HUDEP-2 (cell line): Measurements from ENCODE around the gene NME4.
A peak's percentile ranks its signal among the peaks of the same experiment; 100 is the strongest.

Source experiments
- DNase-seq, 76 experiments: peaks; one replicate each; lab custom pipeline; 2025; ENCODE audit not compliant: unreplicated experiment in 76 of 76; lab: John Stamatoyannopoulos, UW

The NME4 gene

DNA sequence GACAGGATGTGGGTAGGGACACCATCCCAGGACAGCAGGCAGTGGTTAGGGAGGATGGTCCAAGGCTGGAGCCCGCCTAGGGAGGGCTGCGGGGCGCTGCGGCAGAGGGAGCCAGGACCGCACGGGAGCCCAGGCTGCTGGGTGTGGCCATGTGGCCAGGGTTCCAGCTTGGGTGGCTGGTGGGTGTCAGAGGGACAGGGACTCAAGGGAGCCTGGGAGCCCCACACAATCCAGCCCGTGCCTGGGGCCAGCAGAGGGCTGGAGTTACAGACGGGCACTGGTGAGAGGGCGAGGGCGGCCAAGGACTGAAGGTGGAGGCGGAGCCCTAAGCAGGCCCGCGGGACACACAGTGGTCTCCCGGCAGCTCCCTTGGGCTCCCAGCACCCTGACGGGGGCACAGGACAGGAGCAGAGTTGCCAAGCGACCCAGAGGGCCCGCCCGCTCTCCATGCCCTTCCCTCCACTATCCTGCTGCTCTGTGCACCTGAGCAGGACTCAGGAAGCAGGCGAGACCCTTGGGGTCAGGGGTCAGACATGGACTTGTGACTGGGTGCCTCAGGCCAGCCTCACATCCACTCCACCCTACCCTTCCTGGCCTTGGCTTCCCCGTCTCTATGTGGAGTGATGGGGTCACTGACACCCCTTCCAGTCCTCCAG, 33.8 kb upstream of the NME4 start:
- DNase-seq: no peak

DNA sequence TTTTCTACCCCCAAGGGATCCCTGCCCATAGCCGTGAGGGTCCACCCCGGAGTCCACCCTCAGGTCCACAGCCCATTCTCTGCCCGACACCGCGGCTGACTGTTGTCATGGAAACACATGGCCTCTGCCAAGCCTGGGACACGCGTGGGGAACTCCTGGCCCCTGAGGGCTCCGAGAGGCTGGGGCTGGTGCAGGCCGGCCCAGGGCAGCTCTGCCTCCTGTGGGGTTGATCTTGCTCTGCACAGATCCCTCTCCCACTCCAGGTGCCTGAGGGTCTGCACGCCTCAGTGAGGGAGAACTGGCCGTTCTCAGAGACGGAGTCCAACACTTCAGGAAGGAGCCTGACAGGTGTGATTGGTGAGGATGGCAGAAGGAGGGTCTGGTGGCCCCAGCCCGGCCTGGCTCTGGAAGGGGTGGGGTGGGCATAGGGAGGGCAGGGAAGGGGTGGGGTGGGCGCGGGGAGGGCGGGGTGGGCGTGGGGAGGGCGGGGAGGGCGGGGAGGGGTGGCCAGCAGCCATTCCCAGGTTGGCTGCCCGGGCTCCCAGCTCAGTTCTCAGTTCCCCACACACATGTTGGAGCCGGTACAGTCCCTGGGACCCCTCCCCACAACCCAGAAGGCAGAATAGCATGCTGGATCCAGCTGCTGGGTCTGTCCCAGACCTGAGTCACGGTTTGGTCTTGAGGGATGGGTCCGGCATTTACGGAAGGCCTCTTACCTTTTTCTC, 33.1 kb upstream of the NME4 start:
- DNase-seq: no peak

DNA sequence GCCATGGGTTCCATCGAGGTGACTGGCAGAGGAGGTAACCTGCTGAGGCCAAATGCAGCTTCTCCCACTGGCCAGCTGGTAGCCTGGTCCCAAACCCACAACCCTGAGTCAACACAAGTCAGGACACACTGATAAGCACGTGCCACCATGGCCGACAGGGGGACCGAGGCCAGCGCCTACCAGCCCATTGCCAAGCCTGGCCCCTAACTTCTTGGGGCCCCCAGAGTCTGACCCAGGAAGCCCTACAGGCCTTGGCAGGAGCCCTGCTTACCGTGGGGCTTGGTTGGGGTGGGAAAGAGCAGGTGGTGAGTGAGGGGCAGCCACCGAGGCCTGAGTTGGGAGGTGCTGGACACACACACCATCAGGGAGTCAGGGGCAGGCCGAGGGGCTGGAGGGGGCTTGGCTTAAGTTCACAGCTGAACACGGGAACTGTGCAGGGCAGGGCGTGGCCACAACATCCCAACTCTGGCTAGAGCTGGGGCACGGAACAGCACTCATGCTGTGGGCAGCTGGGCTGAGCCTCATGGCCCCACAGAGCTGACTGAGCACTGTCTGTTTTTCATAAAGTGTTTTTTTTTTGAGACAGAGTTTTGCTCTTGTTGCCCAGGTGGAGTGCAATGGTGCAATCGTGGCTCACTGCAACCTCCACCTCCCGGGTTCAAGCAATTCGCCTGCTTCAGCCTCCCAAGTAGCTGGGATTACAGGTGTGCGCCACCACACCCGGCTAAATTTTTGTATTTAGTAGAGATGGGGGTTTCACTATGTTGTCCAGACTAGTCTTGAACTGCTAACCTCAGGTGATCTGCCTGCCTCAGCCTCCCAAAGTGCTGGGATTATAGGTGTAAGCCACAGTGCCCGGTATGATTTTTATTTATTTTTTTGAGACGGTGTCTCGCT, 32.2 kb upstream of the NME4 start:
- peak in 54 of 76 experiments; percentile 11 to 69 (median 38) for DNase-seq

DNA sequence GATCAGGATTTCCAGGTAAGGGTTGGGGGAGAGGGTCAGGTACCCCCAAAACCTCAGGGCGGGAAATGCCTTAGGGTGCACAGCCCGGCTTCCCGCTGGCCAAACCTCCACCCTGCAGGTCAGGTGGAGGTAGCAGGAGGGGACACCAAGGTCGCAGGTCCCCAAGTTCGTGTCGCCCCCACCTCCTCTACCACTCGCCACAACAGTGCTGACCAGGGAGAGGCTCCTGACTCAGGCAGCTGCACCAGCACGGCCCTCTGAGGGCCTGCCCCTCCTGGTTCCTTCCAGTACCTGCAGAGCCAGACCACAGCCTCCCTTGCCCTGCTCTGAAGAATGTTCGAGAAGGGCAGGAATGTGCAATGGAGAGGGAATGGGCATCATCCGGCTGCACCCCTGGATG, 30.5 kb upstream of the NME4 start:
- no peak for DNase-seq

DNA sequence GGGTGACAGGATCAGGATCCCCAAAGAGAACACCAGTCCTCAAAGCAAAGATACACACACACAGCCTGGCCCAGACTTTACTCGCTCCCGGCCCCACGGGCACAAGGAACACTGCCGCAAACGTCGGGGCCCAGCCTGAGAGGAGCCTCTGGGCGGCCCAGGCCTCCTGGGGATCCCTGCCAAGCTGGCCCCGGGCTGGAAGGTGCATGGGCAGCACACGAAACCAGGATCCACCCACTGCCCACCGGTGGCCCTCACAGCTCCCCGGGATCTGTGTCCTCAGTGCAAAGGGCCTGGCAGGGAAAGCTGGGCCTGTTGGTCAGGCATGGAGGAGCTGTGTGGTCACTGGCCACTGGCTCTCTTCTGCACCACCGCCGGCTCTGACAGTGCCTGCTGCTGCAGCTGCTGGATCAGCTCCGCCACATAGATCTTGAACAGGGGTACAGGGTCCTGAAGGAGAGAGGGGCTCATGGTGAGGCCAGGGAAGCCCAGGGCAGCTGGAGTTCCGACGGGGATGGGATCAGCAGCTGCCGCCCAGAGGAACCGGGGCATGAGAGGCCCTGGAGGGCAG, 29.6 kb upstream of the NME4 start:
- DNase-seq: no peak

DNA sequence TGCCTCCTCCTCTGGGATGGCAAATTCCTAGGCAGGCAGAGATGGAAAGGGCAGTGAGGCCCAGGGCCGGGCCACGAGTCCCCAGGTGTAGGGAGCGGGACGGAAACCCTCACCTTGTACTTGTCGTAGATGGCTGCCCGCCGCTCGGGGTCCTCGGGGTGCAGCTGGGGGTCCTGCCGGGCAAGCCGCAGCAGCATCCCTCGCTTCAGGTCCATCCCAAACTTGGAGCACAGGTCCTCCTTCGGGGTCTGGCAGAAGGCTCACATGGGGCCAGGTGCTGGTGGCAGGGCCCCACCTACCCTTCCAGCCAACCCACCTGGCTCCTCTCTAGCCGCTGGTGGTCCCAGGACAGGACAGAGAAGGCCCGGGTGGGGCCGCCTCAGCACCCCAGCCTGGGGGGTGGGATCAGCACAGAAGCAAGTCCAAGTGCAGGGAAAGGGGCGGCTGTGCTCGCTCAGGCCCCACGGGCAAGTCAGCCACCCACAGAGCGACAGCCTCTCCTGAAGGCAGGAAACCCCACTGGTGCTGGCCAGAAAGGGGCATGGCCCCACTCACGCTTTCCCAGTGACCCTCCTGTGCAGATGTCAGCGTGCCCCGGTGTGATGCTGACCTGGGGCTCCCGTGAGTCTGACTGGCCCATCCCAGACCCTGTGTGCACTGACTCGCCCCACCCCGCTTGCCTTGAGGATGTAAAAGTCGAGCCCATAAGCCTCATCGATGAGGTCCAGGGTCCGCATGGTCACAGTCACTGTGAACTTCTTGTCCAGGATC, 28.4 kb upstream of the NME4 start:
- no peak for DNase-seq

DNA sequence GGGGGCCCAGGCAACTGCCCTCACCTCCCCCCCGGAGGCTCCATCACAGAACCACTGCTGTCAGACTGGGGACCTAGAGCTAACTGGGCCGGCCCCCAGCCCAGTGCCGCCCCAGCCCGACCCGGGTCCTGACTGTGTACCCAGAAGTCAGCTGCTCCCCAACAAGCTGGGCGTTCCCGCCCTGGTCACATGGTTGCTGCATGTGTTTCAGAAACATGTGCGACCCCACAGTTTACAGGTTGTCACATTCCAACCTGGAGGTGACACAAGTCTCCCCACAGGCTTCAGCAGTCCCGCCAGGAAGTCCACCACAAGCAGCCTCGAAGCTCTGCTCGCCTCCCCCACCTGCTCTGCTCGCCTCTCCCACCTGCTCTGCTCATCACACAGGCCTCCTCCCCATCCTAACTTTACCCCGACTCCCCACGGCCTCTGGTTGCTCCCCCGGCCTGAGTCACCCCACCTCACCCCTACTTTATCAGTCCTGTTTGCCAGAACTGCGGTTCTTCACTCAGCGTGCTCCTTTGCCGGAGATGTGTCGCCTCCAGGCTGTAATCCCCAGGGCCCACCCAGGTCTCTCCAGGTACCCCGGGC, 27.6 kb upstream of the NME4 start:
- peak in 4 of 76 experiments; percentile 12 to 20 (median 14) for DNase-seq

DNA sequence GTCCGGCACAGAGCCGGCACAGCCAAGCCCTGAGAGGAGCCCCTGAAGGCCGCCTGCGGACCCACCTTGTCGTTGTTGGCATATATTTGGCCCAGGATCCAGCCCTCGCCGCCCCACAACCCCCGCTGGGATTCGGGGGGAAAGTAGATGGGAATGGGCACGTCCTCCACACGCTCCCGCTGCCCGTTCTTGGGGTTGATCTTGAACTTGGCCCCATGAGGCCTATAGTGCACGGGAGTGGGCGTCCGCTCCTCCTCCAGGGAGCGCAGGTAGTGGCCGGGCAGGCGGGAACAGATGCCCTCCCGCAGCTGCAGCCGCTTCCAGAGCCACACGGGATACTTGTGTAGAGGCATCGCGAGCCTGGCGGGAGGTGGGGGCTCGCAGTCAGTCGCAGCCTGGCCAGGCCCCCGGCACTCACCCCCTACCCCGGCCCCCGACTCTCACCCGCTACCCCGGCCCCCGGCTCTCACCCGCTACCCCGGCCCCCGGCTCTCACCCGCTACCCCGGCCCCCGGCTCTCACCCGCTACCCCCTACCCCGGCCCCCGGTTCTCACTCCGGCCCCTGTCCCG, 27.0 kb upstream of the NME4 start:
- peak in 1 of 76 experiments; percentile 24 for DNase-seq

DNA sequence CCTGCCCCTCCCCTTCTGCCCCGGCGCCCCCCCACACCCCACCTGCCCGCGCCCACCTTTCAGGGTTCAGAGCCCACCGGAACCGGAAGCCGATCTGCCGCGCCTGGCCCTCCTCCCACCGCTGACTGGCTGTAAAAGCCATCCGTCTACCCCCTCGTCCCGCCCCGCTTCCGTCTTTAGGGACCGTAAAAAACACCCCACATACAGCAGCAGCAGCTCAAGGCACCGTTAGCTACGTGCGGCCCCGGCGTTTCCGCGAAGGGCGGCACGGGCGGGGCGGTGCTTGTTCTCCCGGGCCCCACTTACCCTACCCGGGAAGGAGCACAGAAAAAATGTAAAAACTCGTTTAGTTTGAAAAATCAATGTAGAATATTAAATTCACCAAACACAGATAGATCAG, 26.6 kb upstream of the NME4 start, which contains the start of gene MRPL28:
TSS of gene MRPL28 (minus strand) at position 96 of the 400 bp plus-strand sequence. CDS start 320 bp downstream, outside the sequence.
- DNase-seq: peak in 75 of 76 experiments; percentile 25 to 95 (median 88)

DNA sequence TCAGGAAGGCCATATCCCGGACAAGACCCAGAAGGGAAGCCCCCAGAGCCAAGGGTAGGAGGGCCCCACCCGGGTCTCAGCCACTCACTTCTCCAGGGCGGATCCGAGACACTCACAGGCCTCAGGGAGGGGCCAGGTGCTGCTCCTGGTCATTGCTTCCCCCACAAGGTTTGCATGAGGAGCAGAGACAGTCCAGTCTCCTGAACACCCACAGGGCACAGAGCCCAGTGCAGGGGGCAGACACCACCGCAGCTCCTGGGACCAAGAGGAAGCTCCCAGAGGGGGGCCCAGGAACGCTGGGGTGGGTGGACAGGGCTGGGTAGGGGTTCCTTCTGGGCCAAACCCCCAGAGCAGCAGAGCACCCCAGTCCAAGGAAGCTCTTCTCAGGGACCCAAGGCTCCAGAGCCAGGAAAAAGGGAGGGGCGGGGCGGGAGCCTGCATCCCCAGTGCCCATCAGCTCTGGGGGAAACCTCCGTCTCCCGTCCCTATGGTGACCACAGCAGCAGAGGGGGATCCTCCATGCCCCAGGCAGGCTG, 26.0 kb upstream of the NME4 start:
- DNase-seq: no peak

DNA sequence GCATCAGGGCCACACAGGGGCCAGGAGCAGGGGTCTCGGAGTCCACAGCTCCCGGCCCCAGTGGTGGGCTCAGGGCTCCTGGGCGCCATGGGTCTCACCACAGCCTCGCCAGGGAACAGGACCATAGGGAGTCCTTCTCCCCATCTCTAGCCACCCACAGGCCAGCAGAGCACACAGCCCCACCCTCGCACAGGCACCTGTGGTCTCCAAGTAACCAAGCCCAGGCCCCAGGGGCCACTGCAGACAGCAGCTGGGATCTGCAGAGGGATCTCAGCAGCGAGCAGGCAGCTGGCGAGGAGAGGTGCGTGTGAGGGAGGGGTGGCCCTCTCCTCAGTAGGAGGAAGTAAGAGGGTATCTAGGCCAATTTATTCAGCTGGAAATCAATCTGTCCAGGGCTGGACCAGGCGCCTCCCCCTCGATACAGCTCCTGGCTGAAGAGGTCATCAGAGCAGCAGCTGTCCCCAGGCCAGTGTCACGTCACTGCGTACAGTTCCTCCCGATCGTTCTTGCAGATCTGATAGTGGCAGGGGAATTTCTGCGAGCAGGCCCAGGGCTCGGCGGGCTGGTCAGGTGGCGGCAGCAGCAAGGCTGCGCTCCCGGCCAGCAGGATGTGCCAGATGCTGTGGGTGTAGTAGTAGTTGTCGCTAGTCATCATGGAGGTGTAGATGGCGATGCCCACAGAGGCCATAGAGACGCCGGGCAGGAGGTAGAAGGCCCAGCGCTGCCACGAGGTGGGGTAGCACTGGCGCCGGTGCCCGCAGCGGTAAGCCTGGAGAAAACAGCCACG, 25.3 kb upstream of the NME4 start:
- DNase-seq: no peak

DNA sequence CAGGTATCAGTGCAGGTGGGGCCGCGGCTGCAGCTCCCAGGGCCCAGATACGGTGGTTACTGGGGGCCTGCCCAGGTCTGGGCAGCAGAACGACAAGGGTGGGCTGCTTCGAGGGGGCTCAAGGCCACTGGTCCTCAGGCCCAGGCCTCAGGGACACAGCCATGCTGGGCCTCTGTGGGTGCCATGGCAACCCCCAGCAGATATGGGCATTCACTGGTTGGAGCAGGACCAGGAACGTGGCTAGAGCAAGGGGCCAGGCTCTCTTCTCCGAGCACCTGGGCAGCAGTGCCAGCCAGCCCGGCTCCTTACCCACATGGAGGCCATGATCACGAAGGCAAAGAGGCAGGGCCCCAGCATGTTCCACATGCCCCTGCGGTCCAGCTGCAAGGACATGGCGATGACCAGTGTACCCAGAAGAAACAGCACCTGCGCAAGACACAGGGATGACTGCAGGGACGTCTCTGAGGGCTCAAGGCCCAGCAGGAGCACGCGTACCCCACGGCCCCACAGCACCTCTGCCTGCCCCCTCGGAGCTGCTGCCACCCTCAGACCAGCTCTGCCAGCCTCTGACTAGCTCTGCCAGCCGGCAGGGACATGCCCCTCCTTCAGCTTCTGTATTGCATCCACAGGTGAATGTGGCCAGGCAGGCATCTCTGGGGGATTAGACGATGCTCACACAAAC, 24.6 kb upstream of the NME4 start:
- DNase-seq: no peak

DNA sequence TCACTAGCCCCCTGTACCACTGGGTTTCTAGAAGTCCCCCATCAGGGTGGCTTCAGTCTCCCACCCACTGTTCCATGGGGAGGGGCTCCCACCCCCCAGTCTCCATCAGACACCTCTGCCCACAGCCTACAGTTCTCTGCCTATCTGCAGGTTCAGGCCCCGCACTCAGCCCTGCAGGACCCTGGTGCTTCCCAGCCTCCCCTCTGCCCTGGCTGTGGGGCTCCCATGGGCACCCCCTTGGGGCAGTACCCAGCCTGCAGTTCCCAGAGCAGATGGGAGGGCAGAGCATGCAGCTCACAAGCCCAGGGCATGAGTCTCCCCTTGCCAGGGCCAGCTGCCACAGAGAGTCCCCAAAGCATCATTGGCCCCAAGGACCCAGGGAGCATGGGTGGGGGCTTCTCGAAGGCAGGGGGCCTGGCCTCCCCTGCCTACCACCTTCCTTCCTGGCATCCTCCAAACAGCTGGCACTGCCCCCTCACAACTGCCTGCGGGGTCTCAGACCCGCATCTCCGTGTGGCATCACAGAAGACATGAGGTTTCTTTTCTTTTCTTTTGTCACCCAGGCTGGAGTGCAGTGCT, 23.9 kb upstream of the NME4 start:
- DNase-seq: no peak

DNA sequence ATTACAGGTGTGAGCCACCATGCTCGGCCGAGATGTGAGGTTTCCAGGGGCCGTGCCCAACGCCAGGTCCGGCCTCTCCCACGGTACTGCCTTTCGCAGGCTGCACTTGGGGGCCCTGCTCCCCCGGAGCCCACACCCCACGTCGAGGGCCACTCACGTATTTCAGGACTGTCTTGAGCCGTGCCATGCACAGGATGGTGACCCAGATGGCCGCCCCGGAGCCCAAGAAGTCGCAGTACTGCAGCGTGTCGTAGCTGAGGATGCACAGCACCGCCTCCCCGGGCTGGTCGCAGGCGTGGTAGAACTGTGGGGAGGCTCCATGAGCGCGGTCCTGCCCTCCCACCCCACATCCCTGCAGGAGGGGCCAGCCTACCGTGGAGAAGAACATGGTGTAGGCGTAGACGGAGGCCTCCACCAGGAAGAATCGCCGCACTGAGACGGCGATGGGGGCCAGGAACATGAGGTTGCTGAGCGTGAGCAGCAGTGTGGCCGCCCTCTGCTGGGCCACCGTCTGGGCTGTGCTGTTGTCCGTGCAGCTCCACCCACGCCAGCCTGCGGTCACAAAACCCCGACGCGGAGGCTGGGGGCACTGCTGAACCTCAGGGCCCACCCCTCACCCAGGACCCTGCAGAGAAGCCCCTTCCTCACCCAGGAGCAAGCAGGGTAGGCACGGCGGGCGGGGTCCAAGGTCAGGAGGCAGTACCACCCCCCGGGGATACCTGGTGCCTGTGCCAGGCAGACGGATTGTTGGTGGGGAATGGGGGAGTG, 23.0 kb upstream of the NME4 start:
- no peak for DNase-seq

DNA sequence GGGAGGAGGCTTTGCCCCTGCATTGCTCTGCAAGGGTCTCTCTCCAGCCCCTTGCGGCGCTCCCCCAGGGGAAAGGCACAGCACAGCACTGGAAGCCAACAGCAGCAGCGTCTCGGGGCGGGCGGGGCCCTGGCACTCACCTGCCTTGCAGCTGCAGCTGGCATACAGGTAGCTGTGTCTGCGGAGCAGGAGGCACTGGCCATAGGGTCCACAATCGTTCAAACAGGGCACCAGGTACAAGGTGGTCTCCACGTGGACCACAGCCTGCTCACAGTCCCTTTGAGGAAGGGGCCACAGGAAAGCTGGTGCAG, 22.4 kb upstream of the NME4 start:
- no peak for DNase-seq

DNA sequence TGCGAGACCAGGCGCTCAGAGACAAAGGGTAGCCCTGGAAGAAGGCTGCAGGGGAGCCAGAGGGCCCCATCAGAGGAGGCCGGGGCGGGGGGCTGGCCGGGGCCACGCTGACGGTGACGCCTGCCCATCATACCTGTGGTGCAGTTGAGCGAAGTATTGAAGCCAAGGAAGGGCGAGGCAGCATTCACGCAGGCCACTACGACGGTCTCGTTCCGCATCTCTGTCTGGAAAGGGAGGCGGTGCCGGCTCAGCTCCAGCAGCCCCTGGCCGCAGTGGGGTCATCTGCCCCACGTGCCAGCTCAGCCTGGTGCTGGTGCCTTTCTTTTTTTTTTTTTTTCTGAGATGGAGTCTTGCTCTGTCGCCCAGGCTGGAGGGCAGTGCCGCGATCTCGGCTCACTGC, 21.8 kb upstream of the NME4 start:
- DNase-seq: no peak
